Smooth muscle cell (in vitro differentiated cells): Measurements from ENCODE around the gene GLP1R. TPM values are rescaled to one million over a fixed set of nuclear protein-coding genes. Genes with fewer than 3 reads are reported as not detected.

Source experiments
- DNase-seq: peaks from one replicate; lab custom pipeline; 2025; ENCODE audit not compliant: unreplicated experiment; lab: John Stamatoyannopoulos, UW
- H2AFZ ChIP-seq: fragments of 200-600 bp; sonication (generic); 2 replicates; pipeline ENCODE4 v1.6.0; 2016; ENCODE audit warnings: antibody characterized with exemption, low read depth, mild to moderate bottlenecking
- H3F3A ChIP-seq: fragments of 200-600 bp; sonication (generic); 2 replicates; pipeline ENCODE4 v1.6.0; 2017; ENCODE audit warnings: antibody characterized with exemption, low read depth
- H3K27ac ChIP-seq: fragments of 200-600 bp; sonication (generic); 2 replicates; pipeline ENCODE4 v1.5.1; 2016; ENCODE audit warnings: low read depth, mild to moderate bottlenecking
- H3K27me3 ChIP-seq: fragments of 200-600 bp; sonication (generic); 2 replicates; pipeline ENCODE4 v1.6.1; 2016; ENCODE audit warnings: low read depth, mild to moderate bottlenecking
- H3K36me3 ChIP-seq: fragments of 200-600 bp; sonication (generic); 2 replicates; pipeline ENCODE4 v1.5.1; 2016; ENCODE audit warnings: low read depth
- H3K4me1 ChIP-seq: fragments of 200-600 bp; sonication (generic); 2 replicates; pipeline ENCODE4 v1.5.1; 2016; ENCODE audit warnings: low read depth
- H3K4me2 ChIP-seq: fragments of 200-600 bp; sonication (generic); 2 replicates; pipeline ENCODE4 v1.6.0; 2016; ENCODE audit warnings: mild to moderate bottlenecking
- H3K4me3 ChIP-seq: fragments of 200-600 bp; sonication (generic); 2 replicates; pipeline ENCODE4 v1.5.1; 2016; ENCODE audit warnings: mild to moderate bottlenecking
- H3K79me2 ChIP-seq: fragments of 200-600 bp; sonication (generic); 2 replicates; pipeline ENCODE4 v1.6.0; 2016; ENCODE audit warnings: low read depth, mild to moderate bottlenecking
- H3K9ac ChIP-seq: fragments of 200-600 bp; sonication (generic); 2 replicates; pipeline ENCODE4 v1.6.0; 2016; ENCODE audit warnings: low read depth
- H3K9me3 ChIP-seq: fragments of 200-600 bp; sonication (generic); replicated peaks from 2 replicates; pipeline ENCODE4 v1.5.1; 2016; ENCODE audit warnings: low read depth
- H4K20me1 ChIP-seq: fragments of 200-600 bp; sonication (generic); 2 replicates; pipeline ENCODE4 v1.6.0; 2016; ENCODE audit warnings: low read depth
- WGBS: methylation state at CpG from one replicate; pipeline ENCODE4 v1.1.7; 2016; ENCODE audit warnings: low lambda C conversion rate; 5-methylcytosine and 5-hydroxymethylcytosine counted together
- polyA plus RNA-seq: library from polyadenylated mRNA; unstranded; fragments of >200 nt; fragmentation: Nextera tagmentation; extraction: Ambion mirVana; gene quantifications from 2 replicates; pipeline ENCODE4 v1.2.1, GENCODE V29; 2016
- total RNA-seq: library from RNA; depleted of rRNA; stranded (reverse); fragments of >200 nt; gene quantifications from 2 replicates; pipeline ENCODE4 v1.2.3, GENCODE V29; 2014
- TF ChIP-seq, protein P1 (sequence below): fragments of 200-600 bp; sonication (generic); IDR thresholded peaks from 2 replicates; pipeline ENCODE4 v1.5.1; 2017; ENCODE audit warnings: borderline replicate concordance, mild to moderate bottlenecking, antibody characterized with exemption; ENCODE audit not compliant: insufficient read depth, poor library complexity, severe bottlenecking

The GLP1R gene
- total and polyA plus RNA-seq, 2 experiments from 2014 or later: not detected

DNA sequence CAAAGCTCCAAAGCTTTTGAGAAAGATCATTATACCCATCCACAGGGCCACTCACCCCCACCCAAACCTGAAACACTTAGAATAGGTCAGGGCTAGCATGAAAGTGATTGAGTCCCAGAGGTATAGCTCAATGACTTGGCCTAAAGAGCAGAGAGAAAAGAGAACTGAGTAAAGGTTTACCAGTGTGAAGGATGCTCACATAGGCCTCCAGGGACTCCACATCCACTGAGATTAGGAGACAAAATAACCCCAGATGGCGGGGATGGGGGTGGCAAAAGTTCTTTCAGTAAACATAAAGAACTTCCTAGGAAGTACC lies 54.2 kb downstream of the GLP1R start:
- H3K27me3 ChIP-seq: peaks cover 15% of the 10 kb centered on the region
- no peak overlapping the region for H2AFZ ChIP-seq
- H3K27ac ChIP-seq: no peak overlapping the region
- no peaks in the 10 kb centered on the region for H3K9me3 ChIP-seq
- H3K36me3 ChIP-seq: no peaks in the 10 kb centered on the region
- H4K20me1 ChIP-seq: no peaks in the 10 kb centered on the region
- WGBS: 100% methylated on average over 1 of the region's 1 CpG
- no peaks in the 10 kb centered on the region for H3K4me1 ChIP-seq
- no peak for DNase-seq
- no peaks in the 10 kb centered on the region for H3F3A ChIP-seq
- TF ChIP-seq, protein P1, sequence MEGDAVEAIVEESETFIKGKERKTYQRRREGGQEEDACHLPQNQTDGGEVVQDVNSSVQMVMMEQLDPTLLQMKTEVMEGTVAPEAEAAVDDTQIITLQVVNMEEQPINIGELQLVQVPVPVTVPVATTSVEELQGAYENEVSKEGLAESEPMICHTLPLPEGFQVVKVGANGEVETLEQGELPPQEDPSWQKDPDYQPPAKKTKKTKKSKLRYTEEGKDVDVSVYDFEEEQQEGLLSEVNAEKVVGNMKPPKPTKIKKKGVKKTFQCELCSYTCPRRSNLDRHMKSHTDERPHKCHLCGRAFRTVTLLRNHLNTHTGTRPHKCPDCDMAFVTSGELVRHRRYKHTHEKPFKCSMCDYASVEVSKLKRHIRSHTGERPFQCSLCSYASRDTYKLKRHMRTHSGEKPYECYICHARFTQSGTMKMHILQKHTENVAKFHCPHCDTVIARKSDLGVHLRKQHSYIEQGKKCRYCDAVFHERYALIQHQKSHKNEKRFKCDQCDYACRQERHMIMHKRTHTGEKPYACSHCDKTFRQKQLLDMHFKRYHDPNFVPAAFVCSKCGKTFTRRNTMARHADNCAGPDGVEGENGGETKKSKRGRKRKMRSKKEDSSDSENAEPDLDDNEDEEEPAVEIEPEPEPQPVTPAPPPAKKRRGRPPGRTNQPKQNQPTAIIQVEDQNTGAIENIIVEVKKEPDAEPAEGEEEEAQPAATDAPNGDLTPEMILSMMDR: no peak
- H3K4me3 ChIP-seq: no peak overlapping the region
- H3K9ac ChIP-seq: no peak overlapping the region
- no peaks in the 10 kb centered on the region for H3K79me2 ChIP-seq
- no peak overlapping the region for H3K4me2 ChIP-seq

- peaks cover 8% of the 10 kb centered on the region for H3K27me3 ChIP-seq
- H3F3A ChIP-seq: no peaks in the 10 kb centered on the region
- H3K36me3 ChIP-seq: no peaks in the 10 kb centered on the region
- no peak overlapping the region for H3K27ac ChIP-seq
- H4K20me1 ChIP-seq: no peaks in the 10 kb centered on the region
- H3K9ac ChIP-seq: no peak overlapping the region
- TF ChIP-seq, protein P1: no peak
- no peak overlapping the region for H3K4me3 ChIP-seq
- H3K4me2 ChIP-seq: no peak overlapping the region
- DNase-seq: no peak
- no peak overlapping the region for H2AFZ ChIP-seq
- WGBS: 84% methylated on average over 4 of the region's 4 CpGs
- no peaks in the 10 kb centered on the region for H3K79me2 ChIP-seq
- no peaks in the 10 kb centered on the region for H3K4me1 ChIP-seq
- H3K9me3 ChIP-seq: no peaks in the 10 kb centered on the region
Measured at GRCh38 chr6:39104528-39104927, 55.9 kb downstream of the GLP1R start.

GRCh38 chr6:39107034-39107433 lies 58.5 kb downstream of the GLP1R start:
- Histone ChIP-seq H3K36me3 (no peaks in the 10 kb centered on the region), H3K27me3 (no peaks in the 10 kb centered on the region), H3K4me3 (no peak overlapping the region), H3K4me2 (no peak overlapping the region), H3F3A (no peaks in the 10 kb centered on the region), H4K20me1 (no peaks in the 10 kb centered on the region), H3K4me1 (no peaks in the 10 kb centered on the region), H3K27ac (no peak overlapping the region), H2AFZ (no peak overlapping the region), H3K79me2 (no peaks in the 10 kb centered on the region), H3K9me3 (no peaks in the 10 kb centered on the region), H3K9ac (no peak overlapping the region)
- TF ChIP-seq, protein P1: no peak
- WGBS: 82% methylated on average over 4 of the region's 4 CpGs
- no peak for DNase-seq

DNA sequence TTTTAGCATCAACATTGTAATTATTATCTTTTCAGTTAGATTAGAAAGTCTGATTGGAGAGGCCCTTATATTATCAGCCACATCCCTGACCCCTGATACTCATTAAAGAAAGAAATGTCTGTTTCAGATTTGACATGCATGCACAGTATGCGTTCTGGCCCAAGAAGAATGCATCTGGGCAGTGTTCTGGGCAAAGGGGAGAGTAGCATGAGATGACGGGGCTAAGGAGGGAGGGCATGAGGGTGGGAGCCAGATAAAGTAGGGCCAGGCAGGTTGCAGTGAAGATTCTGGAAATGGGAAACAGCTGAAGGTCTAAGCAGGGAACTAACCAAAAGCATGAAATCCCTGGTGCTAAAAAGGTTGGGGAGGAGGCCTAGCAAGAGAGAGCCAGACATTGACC lies 59.1 kb downstream of the GLP1R start:
- WGBS: 41% methylated on average over 2 of the region's 2 CpGs

More for the DNA sequence above, 59.1 kb downstream of the GLP1R start:
- TF ChIP-seq, protein P1: no peak
- no peaks in the 10 kb centered on the region for H3K27me3 ChIP-seq
- no peak overlapping the region for H3K9ac ChIP-seq
- H3K4me3 ChIP-seq: no peak overlapping the region
- H3K27ac ChIP-seq: no peak overlapping the region
- no peaks in the 10 kb centered on the region for H3K9me3 ChIP-seq
- no peaks in the 10 kb centered on the region for H3K4me1 ChIP-seq
- H3K79me2 ChIP-seq: no peaks in the 10 kb centered on the region
- no peaks in the 10 kb centered on the region for H4K20me1 ChIP-seq
- no peak for DNase-seq
- no peaks in the 10 kb centered on the region for H3K36me3 ChIP-seq
- no peak overlapping the region for H3K4me2 ChIP-seq
- no peak overlapping the region for H2AFZ ChIP-seq
- no peaks in the 10 kb centered on the region for H3F3A ChIP-seq
